Suprapubic skin (tissue), 4 donors: ENCODE results near the gene KLC4.

Source experiments
- CTCF ChIP-seq, 2 donors: fragments of 200-600 bp in 1 of 2; fragments of 450-650 bp in 1 of 2; sonication (generic) in 1 of 2; IDR thresholded peaks; one replicate each; pipeline ENCODE4 v1.5.1; 2016 to 2019; ENCODE audit warnings: antibody characterized with exemption in 2 of 2, mild to moderate bottlenecking in 1 of 2, moderate library complexity in 1 of 2
- EP300 ChIP-seq: sonication (generic); formaldehyde crosslinking; IDR thresholded peaks from one replicate; pipeline ENCODE4 v1.6.1; 2017; ENCODE audit warnings: antibody characterized with exemption
- POLR2A ChIP-seq, 2 donors: fragments of 450-650 bp; IDR thresholded peaks; one replicate each; pipeline ENCODE4 v1.6.1; 2017; ENCODE audit warnings: antibody characterized with exemption in 2 of 2, mild to moderate bottlenecking in 2 of 2, moderate library complexity in 2 of 2
- POLR2AphosphoS5 ChIP-seq, 3 donors: sonication (generic); formaldehyde crosslinking; IDR thresholded peaks; one replicate each; pipeline ENCODE4 v1.6.1; 2017; ENCODE audit warnings: antibody characterized with exemption in 3 of 3

DNA sequence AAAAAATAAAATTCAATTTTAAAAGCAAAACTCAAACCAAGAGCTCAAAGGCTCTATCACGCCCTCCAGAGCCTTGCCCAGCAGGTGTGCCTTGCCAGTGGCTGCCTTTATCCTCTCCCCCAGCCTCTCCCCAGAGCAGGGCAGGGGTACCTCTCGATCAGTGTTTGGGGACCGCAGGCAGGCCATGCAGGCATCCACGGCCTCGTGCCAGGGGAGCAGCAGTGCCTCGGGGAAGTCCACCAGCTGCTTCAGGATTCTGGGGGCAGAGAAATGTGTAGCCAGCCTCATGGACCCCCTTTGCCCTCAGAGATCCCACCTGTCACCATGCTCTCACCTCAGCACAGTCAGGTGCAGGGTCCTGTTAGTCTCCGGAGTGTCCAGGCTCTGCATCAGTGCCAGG is 11.4 kb upstream of the KLC4 start:
- TF ChIP-seq CTCF (IDR thresholded peaks at IDR 0.05) (no peak), POLR2AphosphoS5 (IDR thresholded peaks at IDR 0.05) (no peak), POLR2A (IDR thresholded peaks at IDR 0.05) (no peak), EP300 (no peak)
